ENCODE measurements around the gene LZTS2.

LZTS2 gene

GRCh38 chr10:101016814-101017213 lies 17.2 kb downstream of the LZTS2 start:
- peaks cover 29% of the 10 kb centered on the region for H3K4me1 ChIP-seq (ENCODE audit: control insufficient read depth, insufficient read depth, low read length)
- no peaks in the 10 kb centered on the region for H3K36me3 ChIP-seq (ENCODE audit: control insufficient read depth in 2 of 2, insufficient read depth in 2 of 2, low read length in 2 of 2)
- H3K9ac ChIP-seq (ENCODE audit: low read length in 2 of 2) = no peak overlapping the region
- no peak overlapping the region for H3K4me3 ChIP-seq (ENCODE audit: low read length in 2 of 2)
- no peak overlapping the region for H3K27ac ChIP-seq (ENCODE audit: low read length)
- H3K27me3 ChIP-seq (ENCODE audit: control insufficient read depth in 1 of 2, insufficient read depth in 2 of 2, low read length in 2 of 2) = peaks cover 11 to 31% of the 10 kb centered on the region in 2 donors
- no peaks in the 10 kb centered on the region for H3K9me3 ChIP-seq (ENCODE audit: control insufficient read depth in 2 of 2, low read length in 2 of 2)

- Histone ChIP-seq H3K9ac (ENCODE audit: low read length in 2 of 2) (no peak overlapping the region), H3K4me3 (ENCODE audit: low read length in 2 of 2) (no peak overlapping the region), H3K9me3 (ENCODE audit: control insufficient read depth in 2 of 2, low read length in 2 of 2) (no peaks in the 10 kb centered on the region), H3K4me1 (ENCODE audit: control insufficient read depth, insufficient read depth, low read length) (peaks cover 17% of the 10 kb centered on the region), H3K27me3 (ENCODE audit: control insufficient read depth in 1 of 2, insufficient read depth in 2 of 2, low read length in 2 of 2) (peaks cover 13 to 31% of the 10 kb centered on the region in 2 donors), H3K27ac (ENCODE audit: low read length) (no peak overlapping the region), H3K36me3 (ENCODE audit: control insufficient read depth in 2 of 2, insufficient read depth in 2 of 2, low read length in 2 of 2) (no peaks in the 10 kb centered on the region)
These were observed 18.6 kb downstream of the LZTS2 start for GRCh38 chr10:101018118-101018599.

- Histone ChIP-seq H3K4me1 (ENCODE audit: control insufficient read depth, insufficient read depth, low read length) (peaks cover 11% of the 10 kb centered on the region), H3K36me3 (ENCODE audit: control insufficient read depth in 2 of 2, insufficient read depth in 2 of 2, low read length in 2 of 2) (no peaks in the 10 kb centered on the region), H3K27ac (ENCODE audit: low read length) (no peak overlapping the region), H3K9me3 (ENCODE audit: control insufficient read depth in 2 of 2, low read length in 2 of 2) (no peaks in the 10 kb centered on the region), H3K4me3 (ENCODE audit: low read length in 2 of 2) (no peak overlapping the region), H3K27me3 (ENCODE audit: control insufficient read depth in 1 of 2, insufficient read depth in 2 of 2, low read length in 2 of 2) (peaks cover 13 to 31% of the 10 kb centered on the region in 2 donors), H3K9ac (ENCODE audit: low read length in 2 of 2) (no peak overlapping the region)
These were observed 19.2 kb downstream of the LZTS2 start for GRCh38 chr10:101018600-101019439.

- H3K4me3 ChIP-seq (ENCODE audit: low read length in 2 of 2) = no peak overlapping the region
- H3K9me3 ChIP-seq (ENCODE audit: control insufficient read depth in 2 of 2, low read length in 2 of 2) = no peaks in the 10 kb centered on the region
- no peaks in the 10 kb centered on the region for H3K36me3 ChIP-seq (ENCODE audit: control insufficient read depth in 2 of 2, insufficient read depth in 2 of 2, low read length in 2 of 2)
- H3K4me1 ChIP-seq (ENCODE audit: control insufficient read depth, insufficient read depth, low read length) = peaks cover 6% of the 10 kb centered on the region
- peaks cover 13 to 31% of the 10 kb centered on the region in 2 donors for H3K27me3 ChIP-seq (ENCODE audit: control insufficient read depth in 1 of 2, insufficient read depth in 2 of 2, low read length in 2 of 2)
- H3K27ac ChIP-seq (ENCODE audit: low read length) = no peak overlapping the region
- H3K9ac ChIP-seq (ENCODE audit: low read length in 2 of 2) = no peak overlapping the region
These were observed 19.8 kb downstream of the LZTS2 start for GRCh38 chr10:101019440-101019703.

GRCh38 chr10:101020427-101021075 lies 20.9 kb downstream of the LZTS2 start:
- Histone ChIP-seq H3K9ac (ENCODE audit: low read length in 2 of 2) (no peak overlapping the region), H3K27ac (ENCODE audit: low read length) (no peak overlapping the region), H3K4me3 (ENCODE audit: low read length in 2 of 2) (no peak overlapping the region), H3K36me3 (ENCODE audit: control insufficient read depth in 2 of 2, insufficient read depth in 2 of 2, low read length in 2 of 2) (no peaks in the 10 kb centered on the region), H3K4me1 (ENCODE audit: control insufficient read depth, insufficient read depth, low read length) (peaks cover 3% of the 10 kb centered on the region), H3K27me3 (ENCODE audit: control insufficient read depth in 1 of 2, insufficient read depth in 2 of 2, low read length in 2 of 2) (peaks cover 13 to 30% of the 10 kb centered on the region in 2 donors), H3K9me3 (ENCODE audit: control insufficient read depth in 2 of 2, low read length in 2 of 2) (no peaks in the 10 kb centered on the region)

GRCh38 chr10:101021239-101021638 lies 21.6 kb downstream of the LZTS2 start:
- no peak overlapping the region for H3K4me3 ChIP-seq (ENCODE audit: low read length in 2 of 2)
- no peaks in the 10 kb centered on the region for H3K9me3 ChIP-seq (ENCODE audit: control insufficient read depth in 2 of 2, low read length in 2 of 2)
- H3K4me1 ChIP-seq (ENCODE audit: control insufficient read depth, insufficient read depth, low read length) = peaks cover 3% of the 10 kb centered on the region
- no peak overlapping the region for H3K9ac ChIP-seq (ENCODE audit: low read length in 2 of 2)
- no peak overlapping the region for H3K27ac ChIP-seq (ENCODE audit: low read length)
- H3K36me3 ChIP-seq (ENCODE audit: control insufficient read depth in 2 of 2, insufficient read depth in 2 of 2, low read length in 2 of 2) = no peaks in the 10 kb centered on the region
- peaks cover 11 to 27% of the 10 kb centered on the region in 2 donors for H3K27me3 ChIP-seq (ENCODE audit: control insufficient read depth in 1 of 2, insufficient read depth in 2 of 2, low read length in 2 of 2)

GRCh38 chr10:101021692-101022251 lies 22.2 kb downstream of the LZTS2 start:
- no peaks in the 10 kb centered on the region for H3K9me3 ChIP-seq (ENCODE audit: control insufficient read depth in 2 of 2, low read length in 2 of 2)
- H3K27me3 ChIP-seq (ENCODE audit: control insufficient read depth in 1 of 2, insufficient read depth in 2 of 2, low read length in 2 of 2) = peaks cover 8 to 21% of the 10 kb centered on the region in 2 donors
- H3K4me3 ChIP-seq (ENCODE audit: low read length in 2 of 2) = no peak overlapping the region
- no peak overlapping the region for H3K27ac ChIP-seq (ENCODE audit: low read length)
- H3K9ac ChIP-seq (ENCODE audit: low read length in 2 of 2) = no peak overlapping the region
- H3K4me1 ChIP-seq (ENCODE audit: control insufficient read depth, insufficient read depth, low read length) = peaks cover 3% of the 10 kb centered on the region
- no peaks in the 10 kb centered on the region for H3K36me3 ChIP-seq (ENCODE audit: control insufficient read depth in 2 of 2, insufficient read depth in 2 of 2, low read length in 2 of 2)

GRCh38 chr10:101022967-101023705 lies 23.5 kb downstream of the LZTS2 start:
- H3K36me3 ChIP-seq (ENCODE audit: control insufficient read depth in 2 of 2, insufficient read depth in 2 of 2, low read length in 2 of 2) = no peaks in the 10 kb centered on the region
- no peak overlapping the region for H3K9ac ChIP-seq (ENCODE audit: low read length in 2 of 2)
- no peaks in the 10 kb centered on the region for H3K9me3 ChIP-seq (ENCODE audit: control insufficient read depth in 2 of 2, low read length in 2 of 2)
- H3K4me1 ChIP-seq (ENCODE audit: control insufficient read depth, insufficient read depth, low read length) = peaks cover 3% of the 10 kb centered on the region
- no peak overlapping the region for H3K27ac ChIP-seq (ENCODE audit: low read length)
- no peak overlapping the region for H3K4me3 ChIP-seq (ENCODE audit: low read length in 2 of 2)
- peaks cover 8 to 18% of the 10 kb centered on the region in 2 donors for H3K27me3 ChIP-seq (ENCODE audit: control insufficient read depth in 1 of 2, insufficient read depth in 2 of 2, low read length in 2 of 2)

- Histone ChIP-seq H3K4me1 (ENCODE audit: control insufficient read depth, insufficient read depth, low read length) (peaks cover 14% of the 10 kb centered on the region), H3K36me3 (ENCODE audit: control insufficient read depth in 2 of 2, insufficient read depth in 2 of 2, low read length in 2 of 2) (no peaks in the 10 kb centered on the region), H3K27me3 (ENCODE audit: control insufficient read depth in 1 of 2, insufficient read depth in 2 of 2, low read length in 2 of 2) (peaks cover 3 to 9% of the 10 kb centered on the region in 2 donors), H3K27ac (ENCODE audit: low read length) (no peak overlapping the region), H3K4me3 (ENCODE audit: low read length in 2 of 2) (no peak overlapping the region), H3K9ac (ENCODE audit: low read length in 2 of 2) (no peak overlapping the region), H3K9me3 (ENCODE audit: control insufficient read depth in 2 of 2, low read length in 2 of 2) (no peaks in the 10 kb centered on the region)
These were observed 27.6 kb downstream of the LZTS2 start for GRCh38 chr10:101027106-101027720.
